Measurements from ENCODE around the gene C19orf44. TPM values are rescaled to one million over a fixed set of nuclear protein-coding genes. Genes with fewer than 3 reads are reported as not detected.

C19orf44 gene
- total RNA-seq, 1 donor from 2014 or later, result 5.3 TPM

- Mint-ChIP-seq H3K36me3 (ENCODE audit: unreplicated experiment) (peaks cover 18% of the 10 kb centered on the region), H3K27ac (ENCODE audit: unreplicated experiment) (no peak overlapping the region), H3K4me1 (ENCODE audit: unreplicated experiment) (peaks cover 45% of the 10 kb centered on the region), H3K4me3 (ENCODE audit: unreplicated experiment) (peak overlapping the region; percentile 85), H3K27me3 (ENCODE audit: unreplicated experiment) (no peaks in the 10 kb centered on the region), H3K9me3 (ENCODE audit: unreplicated experiment) (no peaks in the 10 kb centered on the region)
- DNase-seq (ENCODE audit: extremely low spot score, unreplicated experiment), result no peak
- no peak for TF ChIP-seq CTCF (IDR thresholded peaks at IDR 0.05)
Measured at GRCh38 chr19:16569609-16570320, 73.6 kb downstream of the C19orf44 start.

Other genes with a start within 250 kb of the C19orf44 start
- gene KLF2, start 171.6 kb upstream of the C19orf44 start, total RNA-seq, result 41.4 and 55.5 TPM in 2 replicates
- gene EPS15L1, start 24.4 kb upstream of the C19orf44 start, total RNA-seq, result 47.4 and 53.1 TPM in 2 replicates
- gene CALR3, start 227 bp upstream of the C19orf44 start, total RNA-seq, result not detected in 2 replicates
- gene CHERP, start 46.0 kb downstream of the C19orf44 start, total RNA-seq, result 45.1 and 50.1 TPM in 2 replicates
- 49.8 and 55.5 TPM in 2 replicates for gene SLC35E1, start 76.0 kb downstream of the C19orf44 start, total RNA-seq
- gene MED26, start 131.8 kb downstream of the C19orf44 start, total RNA-seq, result 9.5 and 15.4 TPM in 2 replicates
- gene SMIM7, start 163.8 kb downstream of the C19orf44 start, total RNA-seq, result 60.5 and 63.8 TPM in 2 replicates
- 6.2 and 6.3 TPM in 2 replicates for gene TMEM38A, start 164.7 kb downstream of the C19orf44 start, total RNA-seq
- gene NWD1, start 223.5 kb downstream of the C19orf44 start, total RNA-seq, result not detected in 2 replicates